Endothelial cell of umbilical vein (primary cell): ENCODE results near the gene CRY1.

ENCODE experiments used
- MYC ChIP-seq: IDR thresholded peaks from one replicate; pipeline ENCODE4 v1.6.1; 2011; ENCODE audit warnings: mild to moderate bottlenecking, low read depth, low read length
- POLR2A ChIP-seq: IDR thresholded peaks from 2 replicates; pipeline ENCODE4 v1.6.1; 2012; ENCODE audit warnings: low read depth, mild to moderate bottlenecking, control low read depth, low read length
- POLR2AphosphoS5 ChIP-seq: IDR thresholded peaks from 2 replicates; pipeline ENCODE4 v1.6.1; 2012; ENCODE audit warnings: low read depth, mild to moderate bottlenecking, control low read depth, low read length, moderate library complexity; ENCODE audit not compliant: insufficient read depth
- TF ChIP-seq, protein P1 (sequence below): IDR thresholded peaks from 2 replicates; pipeline ENCODE4 v1.6.1; 2011; ENCODE audit not compliant: insufficient read depth, insufficient read length
- TF ChIP-seq, protein P2 (sequence below), 2 donors: IDR thresholded peaks; 1 replicate in 1 of 2; 2 replicates in 1 of 2; pipeline ENCODE4 v1.5.1; 2011; ENCODE audit warnings: low read length in 2 of 2, mild to moderate bottlenecking in 2 of 2, moderate library complexity in 2 of 2, control low read depth in 1 of 2, inconsistent platforms in 1 of 2, low read depth in 1 of 2; ENCODE audit not compliant: insufficient read depth in 1 of 2; ENCODE audit errors: extremely low read depth in 1 of 2

DNA sequence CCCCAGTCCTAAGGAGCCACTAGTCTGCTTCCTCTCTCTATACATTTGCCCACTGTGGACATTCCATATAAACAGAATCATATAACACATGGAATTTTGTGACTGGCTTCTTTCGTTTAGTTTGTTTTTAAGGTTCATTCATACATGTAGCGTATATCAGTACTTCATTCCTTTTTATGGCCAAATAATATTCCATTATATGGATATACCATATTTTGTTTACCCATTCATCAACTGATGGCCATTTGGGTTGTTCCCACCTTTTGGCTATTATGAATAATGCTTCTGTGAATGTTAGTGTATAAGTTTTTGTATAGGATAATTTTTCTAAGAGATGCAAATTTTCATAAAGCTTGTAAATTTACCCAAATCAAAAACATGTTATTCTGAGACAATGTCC lies 4.4 kb downstream of the CRY1 start:
- TF ChIP-seq, protein P1, sequence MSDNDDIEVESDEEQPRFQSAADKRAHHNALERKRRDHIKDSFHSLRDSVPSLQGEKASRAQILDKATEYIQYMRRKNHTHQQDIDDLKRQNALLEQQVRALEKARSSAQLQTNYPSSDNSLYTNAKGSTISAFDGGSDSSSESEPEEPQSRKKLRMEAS, result no peak
- TF ChIP-seq, protein P2, sequence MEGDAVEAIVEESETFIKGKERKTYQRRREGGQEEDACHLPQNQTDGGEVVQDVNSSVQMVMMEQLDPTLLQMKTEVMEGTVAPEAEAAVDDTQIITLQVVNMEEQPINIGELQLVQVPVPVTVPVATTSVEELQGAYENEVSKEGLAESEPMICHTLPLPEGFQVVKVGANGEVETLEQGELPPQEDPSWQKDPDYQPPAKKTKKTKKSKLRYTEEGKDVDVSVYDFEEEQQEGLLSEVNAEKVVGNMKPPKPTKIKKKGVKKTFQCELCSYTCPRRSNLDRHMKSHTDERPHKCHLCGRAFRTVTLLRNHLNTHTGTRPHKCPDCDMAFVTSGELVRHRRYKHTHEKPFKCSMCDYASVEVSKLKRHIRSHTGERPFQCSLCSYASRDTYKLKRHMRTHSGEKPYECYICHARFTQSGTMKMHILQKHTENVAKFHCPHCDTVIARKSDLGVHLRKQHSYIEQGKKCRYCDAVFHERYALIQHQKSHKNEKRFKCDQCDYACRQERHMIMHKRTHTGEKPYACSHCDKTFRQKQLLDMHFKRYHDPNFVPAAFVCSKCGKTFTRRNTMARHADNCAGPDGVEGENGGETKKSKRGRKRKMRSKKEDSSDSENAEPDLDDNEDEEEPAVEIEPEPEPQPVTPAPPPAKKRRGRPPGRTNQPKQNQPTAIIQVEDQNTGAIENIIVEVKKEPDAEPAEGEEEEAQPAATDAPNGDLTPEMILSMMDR (IDR thresholded peaks at IDR 0.05; ENCODE audit: extremely low read depth in 1 of 2, insufficient read depth in 1 of 2, low read depth in 1 of 2, low read length in 2 of 2), result no peak
- TF ChIP-seq POLR2AphosphoS5 (no peak), POLR2A (no peak), MYC (no peak)
